SU-DHL-6 (cell line): Measurements from ENCODE around the gene ABHD8.

Experiments used
- H2AFZ ChIP-seq: fragments of 200-600 bp; sonication (generic); 2 replicates; pipeline ENCODE4 v1.6.1; 2014; ENCODE audit warnings: low read depth, mild to moderate bottlenecking, moderate library complexity, mixed read lengths, antibody characterized with exemption, low read length; ENCODE audit not compliant: severe bottlenecking
- H3F3A ChIP-seq: fragments of 200-600 bp; shearing (Covaris generic); 2 replicates; pipeline ENCODE4 v1.6.0; 2016; ENCODE audit warnings: antibody characterized with exemption, mild to moderate bottlenecking; ENCODE audit not compliant: insufficient read depth
- H3K27ac ChIP-seq: fragments of 200-600 bp; sonication (generic); 2 replicates; pipeline ENCODE4 v1.5.1; 2016; ENCODE audit warnings: low read depth, mild to moderate bottlenecking, low read length, moderate library complexity, mixed read lengths
- H3K27me3 ChIP-seq: fragments of 200-600 bp; sonication (generic), shearing (Covaris generic); 2 replicates; pipeline ENCODE4 v1.6.0; 2014; ENCODE audit warnings: mild to moderate bottlenecking, low read length
- H3K36me3 ChIP-seq: fragments of 200-600 bp; sonication (generic); 2 replicates; pipeline ENCODE4 v1.6.1; 2014; ENCODE audit warnings: mild to moderate bottlenecking, low read length, mixed read lengths
- H3K4me2 ChIP-seq: fragments of 300-600, 200-600 bp; shearing (Covaris generic), sonication (generic); 2 replicates; pipeline ENCODE4 v1.6.0; 2014; ENCODE audit warnings: low read length, low read depth, mild to moderate bottlenecking; ENCODE audit not compliant: poor library complexity, severe bottlenecking
- H3K4me3 ChIP-seq: fragments of 200-600 bp; sonication (generic); 2 replicates; pipeline ENCODE4 v1.5.1; 2014; ENCODE audit warnings: antibody characterized with exemption, low read length, mild to moderate bottlenecking, mixed read lengths; ENCODE audit not compliant: insufficient read depth, poor library complexity, severe bottlenecking
- H3K79me2 ChIP-seq: fragments of 200-600 bp; sonication (generic); 2 replicates; pipeline ENCODE4 v1.6.1; 2014; ENCODE audit warnings: mild to moderate bottlenecking, low read length, moderate library complexity; ENCODE audit not compliant: insufficient read depth
- H3K9ac ChIP-seq: fragments of 200-600 bp; sonication (generic); 2 replicates; pipeline ENCODE4 v1.7.0; 2014; ENCODE audit warnings: mild to moderate bottlenecking, low read length
- H3K9me2 ChIP-seq: fragments of 200-600 bp; sonication (generic); replicated peaks from 2 replicates; pipeline ENCODE4 v1.6.1; 2014; ENCODE audit warnings: low read length; ENCODE audit not compliant: insufficient read depth
- H3K9me3 ChIP-seq: fragments of 200-600 bp; sonication (generic); 2 replicates; pipeline ENCODE4 v1.6.1; 2014; ENCODE audit warnings: low read length, mixed read lengths; ENCODE audit not compliant: insufficient read depth
- H4K20me1 ChIP-seq: fragments of 200-600 bp; sonication (generic); 2 replicates; pipeline ENCODE4 v1.6.1; 2014; ENCODE audit warnings: low read depth, mild to moderate bottlenecking, antibody characterized with exemption, low read length, moderate library complexity, mixed read lengths
- EZH2phosphoT487 ChIP-seq: fragments of 200-600 bp; sonication (generic), shearing (Covaris generic); conservative IDR thresholded peaks from 2 replicates; pipeline ENCODE4 v1.6.1; 2018; ENCODE audit warnings: mild to moderate bottlenecking, antibody characterized with exemption, low read length, moderate library complexity, mixed read lengths
- TF ChIP-seq, protein P1 (sequence below): fragments of 200-600 bp; sonication (generic); IDR thresholded peaks from one replicate; pipeline ENCODE4 v1.5.1; 2017; ENCODE audit warnings: antibody characterized with exemption, mild to moderate bottlenecking, low read length, moderate library complexity; ENCODE audit not compliant: insufficient read depth, poor library complexity, severe bottlenecking

Gene ABHD8

GRCh38 chr19:17348700-17349099 is 45.5 kb upstream of the ABHD8 start:
- no peaks in the 10 kb centered on the region for H3K9me2 ChIP-seq
- TF ChIP-seq, protein P1, sequence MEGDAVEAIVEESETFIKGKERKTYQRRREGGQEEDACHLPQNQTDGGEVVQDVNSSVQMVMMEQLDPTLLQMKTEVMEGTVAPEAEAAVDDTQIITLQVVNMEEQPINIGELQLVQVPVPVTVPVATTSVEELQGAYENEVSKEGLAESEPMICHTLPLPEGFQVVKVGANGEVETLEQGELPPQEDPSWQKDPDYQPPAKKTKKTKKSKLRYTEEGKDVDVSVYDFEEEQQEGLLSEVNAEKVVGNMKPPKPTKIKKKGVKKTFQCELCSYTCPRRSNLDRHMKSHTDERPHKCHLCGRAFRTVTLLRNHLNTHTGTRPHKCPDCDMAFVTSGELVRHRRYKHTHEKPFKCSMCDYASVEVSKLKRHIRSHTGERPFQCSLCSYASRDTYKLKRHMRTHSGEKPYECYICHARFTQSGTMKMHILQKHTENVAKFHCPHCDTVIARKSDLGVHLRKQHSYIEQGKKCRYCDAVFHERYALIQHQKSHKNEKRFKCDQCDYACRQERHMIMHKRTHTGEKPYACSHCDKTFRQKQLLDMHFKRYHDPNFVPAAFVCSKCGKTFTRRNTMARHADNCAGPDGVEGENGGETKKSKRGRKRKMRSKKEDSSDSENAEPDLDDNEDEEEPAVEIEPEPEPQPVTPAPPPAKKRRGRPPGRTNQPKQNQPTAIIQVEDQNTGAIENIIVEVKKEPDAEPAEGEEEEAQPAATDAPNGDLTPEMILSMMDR: no peak
- no peak for TF ChIP-seq EZH2phosphoT487
- H3K4me3 ChIP-seq: no peak overlapping the region
- no peaks in the 10 kb centered on the region for H3K79me2 ChIP-seq
- peaks cover 8% of the 10 kb centered on the region for H3F3A ChIP-seq
- no peaks in the 10 kb centered on the region for H3K27me3 ChIP-seq
- no peaks in the 10 kb centered on the region for H3K36me3 ChIP-seq
- no peak overlapping the region for H3K4me2 ChIP-seq
- no peak overlapping the region for H3K9ac ChIP-seq
- H3K27ac ChIP-seq: no peak overlapping the region
- H2AFZ ChIP-seq: no peak overlapping the region
- H3K9me3 ChIP-seq: no peaks in the 10 kb centered on the region
- H4K20me1 ChIP-seq: no peaks in the 10 kb centered on the region

DNA sequence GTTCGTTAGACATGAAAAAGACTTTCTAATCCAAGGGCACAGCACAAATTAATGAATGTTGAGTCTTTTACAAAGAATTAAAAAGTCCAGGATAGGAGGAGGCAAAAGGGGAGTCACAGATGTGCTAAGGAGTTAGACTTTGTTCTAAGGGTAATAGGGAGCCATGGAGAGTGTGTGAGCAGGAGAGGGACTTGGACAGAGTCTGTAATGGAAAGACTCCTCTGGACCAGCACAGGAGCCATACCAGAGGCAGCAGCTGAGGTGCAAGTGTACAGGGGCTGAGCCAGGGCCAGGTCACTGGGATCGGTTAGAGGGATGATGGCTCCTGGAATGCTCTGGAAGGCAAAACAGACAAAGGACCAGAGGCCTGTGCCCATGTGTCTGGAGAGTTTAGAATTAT is 44.7 kb upstream of the ABHD8 start:
- Histone ChIP-seq H3K27me3 (no peaks in the 10 kb centered on the region), H3K4me3 (no peak overlapping the region), H3K36me3 (no peaks in the 10 kb centered on the region), H4K20me1 (no peaks in the 10 kb centered on the region), H3K79me2 (no peaks in the 10 kb centered on the region), H3K9ac (no peak overlapping the region), H3K9me2 (no peaks in the 10 kb centered on the region), H2AFZ (no peak overlapping the region), H3K4me2 (no peak overlapping the region), H3K9me3 (no peaks in the 10 kb centered on the region), H3K27ac (no peak overlapping the region), H3F3A (peaks cover 8% of the 10 kb centered on the region)
- no peak for TF ChIP-seq EZH2phosphoT487
- TF ChIP-seq, protein P1: no peak

DNA sequence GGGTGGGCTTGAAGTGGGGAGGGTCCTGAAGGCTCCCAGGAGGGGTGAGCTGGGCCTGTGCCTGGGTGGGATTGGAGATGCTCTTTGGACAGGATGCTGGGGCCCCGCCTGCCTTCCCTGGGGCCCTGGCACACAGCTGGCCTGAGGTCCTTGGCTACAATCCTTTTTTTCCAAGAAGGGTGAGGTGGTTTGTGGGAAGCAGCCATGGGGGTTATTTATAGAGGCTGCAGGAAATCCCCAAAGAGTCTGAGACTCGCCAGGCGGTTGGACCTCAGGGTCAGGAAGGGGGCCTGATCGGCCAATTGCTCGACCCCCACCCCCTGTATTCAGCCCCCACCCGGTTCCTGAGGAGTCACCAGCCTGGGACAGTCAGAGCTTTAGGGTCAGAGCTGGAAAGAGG is 44.1 kb upstream of the ABHD8 start:
- Histone ChIP-seq H3K36me3 (no peaks in the 10 kb centered on the region), H3K27me3 (no peaks in the 10 kb centered on the region), H3K9me3 (no peaks in the 10 kb centered on the region), H3F3A (peaks cover 8% of the 10 kb centered on the region), H3K4me3 (no peak overlapping the region), H3K79me2 (no peaks in the 10 kb centered on the region), H3K27ac (no peak overlapping the region), H3K9ac (no peak overlapping the region), H3K9me2 (no peaks in the 10 kb centered on the region), H4K20me1 (no peaks in the 10 kb centered on the region), H2AFZ (no peak overlapping the region), H3K4me2 (no peak overlapping the region)
- TF ChIP-seq EZH2phosphoT487: no peak
- TF ChIP-seq, protein P1: no peak
